K562 (cell line): ENCODE results near the gene RPL7L1. TPM values are rescaled to one million over a fixed set of nuclear protein-coding genes. Genes with fewer than 3 reads are reported as not detected.

Source experiments
- ATAC-seq: fragments of 200-7000 bp; cut with Tn5 transposase; 3 replicates; pipeline ENCODE4 v1.9.1; 2020; ENCODE audit warnings: moderate library complexity
- BruUV-seq: library from RNA; stranded (reverse); fragments of 400-500 nt; replicated peaks from 2 replicates; lab custom pipeline; 2021; lab: Mats Ljungman, UMichigan
- CTCF ChIA-PET: fragments of 300-600 bp; formaldehyde crosslinking; extraction: SDS; loops from one replicate; lab custom pipeline; 2021; ENCODE audit warnings: low intra/inter-chr PET ratio; lab: Yijun Ruan, JAX
- POLR2A ChIA-PET: fragments of 300-600, 350-650 bp; sonication (Branson Sonifier 250); formaldehyde crosslinking; extraction: SDS; loops from one replicate; lab custom pipeline; 2021; ENCODE audit warnings: antibody characterized with exemption, inconsistent platforms; lab: Yijun Ruan, JAX
- DNase-seq, 4 experiments: peaks; one replicate each; pipeline versions ENCODE4 v3.0.0 to v3.0.0-alpha.2; 2011 to 2018; ENCODE audit warnings: low spot score in 3 of 4, mixed read lengths in 3 of 4; ENCODE audit errors: extremely low read depth in 1 of 4
- FAIRE-seq: peaks from 2 replicates; lab custom pipeline; 2011; peaks lifted over from hg19 to GRCh38; lab: Jason Lieb, UNC
- H2AFZ ChIP-seq: 2 replicates; pipeline ENCODE4 v1.6.0; 2011; ENCODE audit warnings: low read depth, low read length, control low read depth, inconsistent platforms
- H3K27ac ChIP-seq: fragments of 200-600 bp; 3 replicates; pipeline ENCODE4 v1.8.0; 2011; ENCODE audit warnings: low read depth, mild to moderate bottlenecking, control low read depth, inconsistent platforms, low read length, moderate library complexity, mixed read lengths; ENCODE audit errors: extremely low read depth
- H3K27me3 ChIP-seq, 2 experiments: fragments of 300-600 bp in 1 of 2; 2 replicates in 1 of 2; 3 replicates in 1 of 2; pipeline versions ENCODE4 v1.6.0 to v1.8.0; 2011; ENCODE audit warnings: inconsistent platforms in 2 of 2, low read length in 2 of 2, mild to moderate bottlenecking in 1 of 2, mixed read lengths in 1 of 2, moderate library complexity in 1 of 2; ENCODE audit not compliant: control insufficient read depth in 2 of 2, insufficient read depth in 2 of 2
- H3K36me3 ChIP-seq: fragments of 300-600 bp; 3 replicates; pipeline ENCODE4 v1.8.0; 2011; ENCODE audit warnings: mild to moderate bottlenecking, low read length, inconsistent platforms; ENCODE audit not compliant: control insufficient read depth, insufficient read depth
- H3K4me1 ChIP-seq, 2 experiments: fragments of 200-600 bp in 1 of 2; replicated peaks in 1 of 2; 2 replicates in 1 of 2; 3 replicates in 1 of 2; pipeline versions ENCODE4 v1.5.1 to v1.8.0; 2011; ENCODE audit warnings: inconsistent platforms in 2 of 2, low read length in 2 of 2, mild to moderate bottlenecking in 1 of 2, mixed read lengths in 1 of 2, moderate library complexity in 1 of 2; ENCODE audit not compliant: control insufficient read depth in 2 of 2, insufficient read depth in 2 of 2
- H3K4me2 ChIP-seq: 2 replicates; pipeline ENCODE4 v1.6.1; 2011; ENCODE audit warnings: low read length, control low read depth, inconsistent platforms, mixed read lengths; ENCODE audit not compliant: insufficient read depth
- H3K4me3 ChIP-seq: fragments of 200-600 bp; sonication (generic), shearing (Covaris generic); 2 replicates; pipeline ENCODE4 v1.5.1; 2016; ENCODE audit warnings: control low read depth, inconsistent platforms
- H3K79me2 ChIP-seq: fragments of 200-600 bp; 3 replicates; pipeline ENCODE4 v1.8.0; 2011; ENCODE audit warnings: low read length, inconsistent platforms; ENCODE audit not compliant: control insufficient read depth, insufficient read depth
- H3K9ac ChIP-seq, 2 experiments: 2 replicates each; pipeline versions ENCODE4 v1.6.0 to v1.6.1; 2011; ENCODE audit warnings: low read depth in 2 of 2, low read length in 2 of 2, control low read depth in 1 of 2, inconsistent platforms in 1 of 2, mild to moderate bottlenecking in 1 of 2, mixed read lengths in 1 of 2; ENCODE audit not compliant: insufficient read depth in 1 of 2
- H3K9me1 ChIP-seq: one replicate; pipeline ENCODE4 v1.6.0; 2011; ENCODE audit warnings: inconsistent platforms, mild to moderate bottlenecking, low read length, moderate library complexity; ENCODE audit not compliant: control insufficient read depth, insufficient read depth
- H3K9me3 ChIP-seq: replicated peaks from 2 replicates; pipeline ENCODE4 v1.5.1; 2011; ENCODE audit warnings: low read depth, low read length, inconsistent platforms; ENCODE audit not compliant: control insufficient read depth, insufficient read depth
- H4K20me1 ChIP-seq: replicated peaks from 2 replicates; pipeline ENCODE4 v1.6.1; 2011; ENCODE audit warnings: low read length, inconsistent platforms, mixed read lengths; ENCODE audit not compliant: control insufficient read depth, insufficient read depth
- E2F6 ChIP-seq, 2 experiments: IDR thresholded peaks; 2 replicates each; pipeline ENCODE4 v1.6.1; 2011; ENCODE audit warnings: borderline replicate concordance in 1 of 2, control low read depth in 1 of 2, low read depth in 1 of 2, low read length in 1 of 2, mild to moderate bottlenecking in 1 of 2, mixed read lengths in 1 of 2, moderate library complexity in 1 of 2; ENCODE audit not compliant: insufficient read depth in 1 of 2, insufficient read length in 1 of 2, poor library complexity in 1 of 2, severe bottlenecking in 1 of 2; ENCODE audit errors: extremely low read depth in 1 of 2
- HBP1 ChIP-seq: fragments of 450-650 bp; formaldehyde crosslinking; IDR thresholded peaks from 2 replicates; pipeline ENCODE4 v1.4.0; 2022; ENCODE audit warnings: missing genetic modification characterization
- HOXB6 ChIP-seq: fragments of 250-450 bp; sonication (Bioruptor Pico); IDR thresholded peaks from 2 replicates; pipeline ENCODE4 v1.5.1; 2022; ENCODE audit warnings: mild to moderate bottlenecking, borderline replicate concordance
- TSHZ1 ChIP-seq: fragments of 250-450 bp; sonication (Bioruptor Pico); IDR thresholded peaks from 2 replicates; pipeline ENCODE4 v1.4.0; 2020; ENCODE audit warnings: mild to moderate bottlenecking, moderate library complexity
- ZC3H4 ChIP-seq: sonication (generic); formaldehyde crosslinking; IDR thresholded peaks from 2 replicates; pipeline ENCODE4 v1.9.0; 2021; ENCODE audit warnings: missing genetic modification reagents, borderline replicate concordance
- ZC3H8 ChIP-seq: fragments of 450-650 bp; IDR thresholded peaks from 2 replicates; pipeline ENCODE4 v1.6.1; 2017
- ZNF224 ChIP-seq: sonication (generic); formaldehyde crosslinking; IDR thresholded peaks from 2 replicates; pipeline ENCODE4 v1.8.0; 2022; ENCODE audit warnings: mild to moderate bottlenecking, missing genetic modification reagents
- WGBS: fragments of 100-300 bp; shearing (Covaris generic); methylation state at CpG from one replicate; pipeline ENCODE4 v1.1.6; 2016; ENCODE audit warnings: low coverage, mixed read lengths; ENCODE audit not compliant: insufficient coverage; ENCODE audit errors: missing lambda C conversion rate; 5-methylcytosine and 5-hydroxymethylcytosine counted together
- in situ Hi-C: fragments of 300-500 bp; cut with MboI; formaldehyde crosslinking; loops from 4 replicates; pipeline ENCODE4 v1.15.0; 2018; ENCODE audit warnings: inconsistent platforms, mixed read lengths
- intact Hi-C: fragments of 100-400 bp; cut with micrococcal nuclease; formaldehyde crosslinking; loops from 2 replicates; pipeline ENCODE4 v1.14.2; 2022
- polyA plus RNA-seq, 8 experiments: library from polyadenylated mRNA; depleted of rRNA in 4 of 8; stranded (reverse) in 5 of 8; unstranded in 3 of 8; fragments of >200 nt; fragmentation: Nextera tagmentation in 2 of 8; fragmentation: Illumina TruSeq in 1 of 8; extraction: Ambion mirVana in 2 of 8; extraction: Trizol in 1 of 8; gene quantifications; 2 replicates each; pipeline versions ENCODE4 v1.2.1 to v1.2.3, GENCODE V29; 2011 to 2014; ENCODE audit warnings: inconsistent platforms in 1 of 8, missing spikeins in 1 of 8
- total RNA-seq, 7 experiments: library from RNA; depleted of rRNA in 6 of 7; stranded (reverse); fragments of >200 nt in 6 of 7; fragmentation: Illumina TruSeq in 2 of 7; extraction: Trizol in 2 of 7; gene quantifications; 2 replicates each; pipeline versions ENCODE4 v1.2.1 to v1.2.3, GENCODE V29; 2011 to 2021; ENCODE audit warnings: low replicate concordance in 1 of 7

Gene RPL7L1
- total and polyA plus RNA-seq, 9 of the 15 experiments (the other 6 are each of a cell fraction or from before 2014, with no cell fraction given) = 129 to 259 (median 164) TPM

GRCh38 chr6:42877695-42878094 lies 1.7 kb upstream of the RPL7L1 start:
- no TSS peak for BruUV-seq

More at GRCh38 chr6:42877695-42878094, 1.7 kb upstream of the RPL7L1 start:
- in situ Hi-C loops (loop anchor here (5.0 kb wide), 1 partner anchor 215 kb away; no protein-coding TSS in a partner anchor), intact Hi-C loops (loop anchor here (1.0 to 10.0 kb wide), 7 partner anchors 95 to 1095 kb away; partner anchors contain the start of genes BICRAL and PRICKLE4)
- WGBS = 41% methylated on average over 3 of the region's 3 CpGs
- POLR2A ChIA-PET = interaction anchor here (0.7 to 1.2 kb wide), 3 partner anchors 29 to 284 kb away, joined by 3 to 5 read pairs (median 3); no protein-coding TSS in a partner anchor
- Histone ChIP-seq H2AFZ (peak overlapping the region; percentile 37; the same call in 1 of the 2 replicates), H3K4me2 (no peak overlapping the region), H3K79me2 (peaks cover 36% of the 10 kb centered on the region), H3K4me3 (no peak overlapping the region), H4K20me1 (no peaks in the 10 kb centered on the region), H3K9me1 (no peaks in the 10 kb centered on the region), H3K9ac (no peak overlapping the region), H3K9me3 (no peaks in the 10 kb centered on the region), H3K4me1 (peaks cover 0 to 20% of the 10 kb centered on the region in 2 experiments; a peak in 3 of 5 replicates), H3K27ac (no peak overlapping the region), H3K27me3 (no peaks in the 10 kb centered on the region), H3K36me3 (peaks cover 16% of the 10 kb centered on the region)
- FAIRE-seq (no peak), ATAC-seq (no peak), DNase-seq (no peak)
- TF ChIP-seq E2F6 (IDR thresholded peaks at IDR 0.05; ENCODE audit: borderline replicate concordance in 1 of 2, extremely low read depth in 1 of 2, insufficient read depth in 1 of 2, insufficient read length in 1 of 2, low read depth in 1 of 2, low read length in 1 of 2, poor library complexity in 1 of 2, severe bottlenecking in 1 of 2) = no peak
- TF ChIP-seq ZC3H8 = no peak
- no peak for TF ChIP-seq ZNF224 (CRISPR knock-in tag)
- 0 out of 2 replicates have a peak, but pooled peaks have one; percentile 1 for TF ChIP-seq ZC3H4
- TF ChIP-seq HOXB6 (CRISPR knock-in tag) = no peak
- TF ChIP-seq TSHZ1 (CRISPR knock-in tag) = no peak
- TF ChIP-seq HBP1 (CRISPR knock-in tag) = no peak
- CTCF ChIA-PET = interaction anchor here (0.7 to 2.5 kb wide), 7 partner anchors 21 to 1098 kb away, joined by 3 to 25 read pairs (median 3); partner anchors contain the start of gene FRS3
